Activated effector memory CD4-positive, alpha-beta T cell treated with anti-CD3 and anti-CD28 coated beads, Interleukin-2, amount 50 U/mL, for 16 hours (primary cell): ENCODE measurements around the gene CCNB2.
"Not testable (repeated sequence)": the region's sequence is repeated elsewhere in the genome, so short reads cannot be mapped to it uniquely, and the experiment has no call there.

Experiments
- DNase-seq: peaks from one replicate; pipeline ENCODE4 v3.0.0-alpha.2; 2020

Gene CCNB2

DNA sequence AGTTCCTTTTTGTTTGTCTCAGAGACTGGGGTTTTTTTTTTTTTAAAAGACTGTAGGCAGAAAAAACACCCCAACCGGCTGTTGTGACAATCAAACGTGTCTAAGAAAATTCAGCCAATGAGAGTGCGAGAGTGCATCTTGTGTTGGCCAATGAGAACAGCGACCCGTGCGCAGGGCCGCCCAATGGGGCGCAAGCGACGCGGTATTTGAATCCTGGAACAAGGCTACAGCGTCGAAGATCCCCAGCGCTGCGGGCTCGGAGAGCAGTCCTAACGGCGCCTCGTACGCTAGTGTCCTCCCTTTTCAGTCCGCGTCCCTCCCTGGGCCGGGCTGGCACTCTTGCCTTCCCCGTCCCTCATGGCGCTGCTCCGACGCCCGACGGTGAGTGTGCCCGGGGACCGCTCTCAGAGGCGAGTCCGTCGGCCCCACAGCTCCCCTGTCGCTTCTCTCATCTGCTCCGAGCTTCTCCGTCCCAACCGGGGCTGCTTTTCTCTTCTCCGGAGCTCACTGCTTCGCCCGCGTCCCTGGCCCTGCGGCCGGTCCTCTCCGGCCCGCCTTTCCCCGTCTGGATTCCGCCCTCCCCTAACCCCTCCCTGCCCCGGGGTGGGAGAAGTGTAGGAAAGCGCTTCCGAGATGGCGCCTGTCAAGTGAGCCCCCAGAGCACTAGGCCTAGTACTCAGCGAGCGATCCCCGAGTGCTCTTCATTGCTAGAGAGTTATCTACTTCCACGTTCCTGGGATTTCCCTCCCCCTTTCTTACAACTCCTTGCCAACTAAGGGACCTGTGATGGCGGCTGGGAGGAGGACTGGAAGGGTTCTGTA is at the start of gene CCNB2:
Gene CCNB2, plus strand, starts transcription at position 235 of the 821 bp plus-strand sequence. Its CDS starts 123 bp downstream, at position 358.
- peak; percentile 94 for DNase-seq

DNA sequence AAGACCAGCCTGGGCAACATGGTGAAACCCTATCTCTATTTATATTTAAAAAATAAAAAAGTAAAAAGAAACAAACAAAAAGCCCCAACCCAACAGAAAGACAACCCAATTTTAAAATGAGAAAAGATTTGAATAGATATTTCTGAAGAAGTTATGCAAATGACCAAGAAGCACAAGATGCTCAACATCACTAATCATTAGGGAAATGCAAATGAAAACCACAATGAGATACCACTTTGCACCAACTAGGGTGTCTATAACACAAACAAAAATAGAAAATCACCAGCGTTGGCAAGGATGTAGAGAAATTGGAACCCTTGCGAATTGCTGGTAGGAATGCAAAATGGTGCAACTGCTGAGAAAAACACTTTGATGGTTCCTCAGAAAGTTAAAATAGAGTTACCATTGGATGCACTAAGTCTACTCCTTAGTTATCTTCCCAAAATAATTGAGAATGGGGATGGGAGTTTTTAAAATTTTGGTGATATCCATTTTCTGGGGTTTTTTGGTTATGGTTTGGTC is 45.8 kb upstream of the CCNB2 start:
- no peak for DNase-seq

DNA sequence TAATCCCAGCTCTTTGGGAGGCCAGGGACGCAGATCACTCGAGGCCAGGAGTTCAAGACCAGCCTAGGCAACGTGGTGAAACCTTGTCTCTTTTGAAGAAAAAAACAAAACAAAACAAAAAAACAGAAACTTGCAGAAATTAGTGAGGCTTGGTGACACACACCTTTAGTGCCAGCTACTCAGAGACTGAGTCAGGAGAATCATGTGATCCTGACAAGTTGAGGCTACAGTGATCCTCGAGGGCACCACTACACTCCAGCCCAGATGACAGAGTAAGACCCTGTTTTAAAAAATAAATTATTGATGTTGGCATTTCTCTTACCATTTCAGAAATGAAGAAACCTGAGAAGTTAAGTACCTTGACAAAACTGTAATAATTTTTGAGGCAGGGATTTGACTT is 44.6 kb upstream of the CCNB2 start:
- DNase-seq = no peak

- no peak for DNase-seq
Observed at GRCh38 chr15:59063042-59063441, 41.9 kb upstream of the CCNB2 start.

GRCh38 chr15:59069430-59069829 is 35.5 kb upstream of the CCNB2 start:
- DNase-seq = no peak

GRCh38 chr15:59074607-59075006 is 30.3 kb upstream of the CCNB2 start:
- DNase-seq = no peak

DNA sequence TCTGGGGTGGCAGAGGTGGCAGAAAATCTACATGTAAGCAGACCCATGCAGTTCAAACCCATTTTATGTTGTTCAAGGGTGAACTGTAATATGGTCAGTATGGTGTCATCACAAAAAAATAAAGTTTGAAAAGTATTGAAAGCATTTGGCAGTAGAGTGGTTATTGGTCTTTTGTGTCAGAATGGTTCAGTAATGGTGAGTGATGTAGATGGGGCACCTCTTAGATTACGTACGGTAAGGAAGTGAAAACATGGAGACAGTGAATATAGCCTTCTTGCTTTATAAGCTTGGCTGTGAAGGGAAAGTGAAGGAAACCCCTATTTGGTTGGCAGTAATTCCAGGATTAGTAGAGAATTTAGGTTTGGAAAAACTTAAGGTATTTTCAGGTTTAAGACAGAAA is 17.2 kb upstream of the CCNB2 start:
- no peak for DNase-seq

DNA sequence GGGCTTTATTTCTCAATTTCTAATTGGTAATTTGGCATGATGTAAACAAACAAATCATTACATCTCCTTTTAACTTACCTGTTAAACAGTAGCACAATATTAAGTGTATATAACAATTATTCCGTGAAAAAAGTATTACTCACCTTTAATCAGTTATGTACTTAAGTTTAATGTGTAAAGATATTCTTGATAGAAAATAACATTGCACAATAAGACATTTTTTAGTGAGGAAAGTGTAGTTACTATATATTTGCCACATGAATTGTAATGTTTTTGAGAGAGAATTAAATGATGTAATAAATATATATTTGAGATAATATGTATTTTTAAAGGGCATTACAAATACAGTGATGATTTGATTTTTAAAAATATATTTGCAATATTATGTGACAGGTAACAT is 10.9 kb upstream of the CCNB2 start:
- no peak for DNase-seq

- no peak for DNase-seq
Observed at GRCh38 chr15:59096429-59096828, 8.5 kb upstream of the CCNB2 start.

GRCh38 chr15:59099162-59099685 is 5.7 kb upstream of the CCNB2 start:
- no peak for DNase-seq

- no peak for DNase-seq
Observed at GRCh38 chr15:59104602-59104911, 389 bp upstream of the CCNB2 start.

- no peak for DNase-seq
Observed at GRCh38 chr15:59105854-59106253, 908 bp downstream of the CCNB2 start.

GRCh38 chr15:59111251-59111650 is 6.3 kb downstream of the CCNB2 start:
- no peak for DNase-seq

- no peak for DNase-seq
Observed at GRCh38 chr15:59115047-59115446, 10.1 kb downstream of the CCNB2 start.

DNA sequence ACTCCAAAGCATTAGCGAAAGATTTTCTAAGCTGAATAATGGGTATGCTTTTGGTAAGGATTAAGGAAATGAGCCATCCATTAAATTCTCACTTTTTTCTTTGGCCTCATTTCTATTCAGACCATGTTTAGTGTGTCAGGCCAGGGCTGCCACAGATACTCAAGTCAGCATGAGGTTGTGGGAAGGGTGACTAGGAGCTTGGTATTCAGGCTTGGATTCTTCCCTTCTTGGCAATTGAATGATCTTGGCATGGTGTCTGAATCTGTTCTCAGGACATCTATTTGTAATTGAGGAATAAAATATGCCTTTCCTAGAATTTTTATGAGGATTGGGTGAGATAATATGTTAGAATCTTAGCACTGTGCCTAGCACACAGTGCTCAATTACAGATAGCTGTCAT is 11.2 kb downstream of the CCNB2 start:
- DNase-seq = no peak

DNA sequence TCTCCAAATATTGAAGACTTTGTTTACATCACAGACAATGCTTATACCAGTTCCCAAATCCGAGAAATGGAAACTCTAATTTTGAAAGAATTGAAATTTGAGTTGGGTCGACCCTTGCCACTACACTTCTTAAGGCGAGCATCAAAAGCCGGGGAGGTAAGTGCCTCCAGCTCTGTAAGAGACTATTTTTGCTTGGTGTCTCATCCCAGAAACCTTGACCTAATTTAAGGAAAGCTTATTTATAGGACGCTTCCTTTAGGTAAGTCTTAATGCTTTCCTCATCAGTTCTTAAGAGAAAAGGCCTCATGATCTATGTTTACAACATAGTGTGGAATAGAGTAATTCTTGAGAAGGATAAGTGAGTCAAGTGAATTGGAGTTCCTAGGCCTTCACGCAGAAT is 11.8 kb downstream of the CCNB2 start:
- no peak for DNase-seq

DNA sequence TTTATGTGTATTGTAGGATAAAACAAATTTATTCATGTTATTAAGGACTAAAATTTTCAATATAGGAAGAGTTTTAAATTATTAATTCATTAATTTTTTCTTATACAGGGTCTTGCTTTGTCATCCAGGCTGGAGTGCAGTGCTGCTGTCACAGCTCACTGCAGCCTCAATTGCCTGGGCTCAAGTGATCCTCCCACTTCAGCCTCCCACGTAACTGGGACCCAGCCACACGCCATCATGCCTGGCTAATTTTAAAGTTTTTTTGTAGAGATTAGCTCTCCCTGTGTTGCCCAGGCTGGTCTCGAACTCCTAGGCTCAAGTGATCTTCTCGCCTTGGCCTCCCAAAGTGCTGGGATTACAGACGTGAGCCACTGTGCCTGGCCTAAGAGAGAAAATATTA is 14.7 kb downstream of the CCNB2 start:
- DNase-seq = no peak

- DNase-seq = no peak
Observed at GRCh38 chr15:59120937-59121336, 16.0 kb downstream of the CCNB2 start.

GRCh38 chr15:59124261-59124660 is 19.3 kb downstream of the CCNB2 start:
- no peak for DNase-seq

GRCh38 chr15:59125683-59126082 is 20.7 kb downstream of the CCNB2 start:
- not testable (repeated sequence) for DNase-seq

GRCh38 chr15:59127255-59127654 is 22.3 kb downstream of the CCNB2 start:
- not testable (repeated sequence) for DNase-seq

DNA sequence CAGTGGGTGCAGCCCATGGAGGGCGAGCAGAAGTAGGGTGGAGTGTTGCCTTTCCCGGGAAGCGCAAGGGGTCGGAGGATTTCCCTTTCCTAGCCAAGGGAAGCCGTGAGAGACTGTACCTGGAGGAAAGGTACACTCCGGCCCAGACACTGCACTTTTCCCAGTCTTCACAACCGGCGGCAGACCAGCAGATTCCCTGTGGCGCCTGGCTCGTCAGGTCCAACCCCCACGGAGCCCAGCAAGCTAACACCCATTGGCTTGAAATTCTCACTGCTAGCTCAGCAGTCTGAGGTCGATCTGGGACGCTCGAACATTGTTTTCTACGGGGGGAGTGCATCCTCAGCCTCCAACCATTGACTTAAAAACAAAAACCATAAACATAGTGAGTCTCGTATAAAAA is 26.5 kb downstream of the CCNB2 start:
- no peak for DNase-seq

GRCh38 chr15:59131969-59132562 is 27.1 kb downstream of the CCNB2 start:
- DNase-seq = no peak

GRCh38 chr15:59133929-59134427 is 29.0 kb downstream of the CCNB2 start:
- no peak for DNase-seq
